Progenitor cell of endocrine pancreas (in vitro differentiated cells): ENCODE data around the gene SIGLECL1. TPM values are rescaled to one million over a fixed set of nuclear protein-coding genes. Genes with fewer than 3 reads are reported as not detected.
"Not testable (repeated sequence)": the region's sequence is repeated elsewhere in the genome, so short reads cannot be mapped to it uniquely, and the experiment has no call there.

Source experiments
- DNase-seq: peaks from one replicate; pipeline ENCODE4 v3.0.0; 2021; ENCODE audit warnings: low spot score; ENCODE audit not compliant: unreplicated experiment
- H3K27ac Mint-ChIP-seq: 2 replicates; pipeline ENCODE4 v1.8.0; 2021; ENCODE audit warnings: mild to moderate bottlenecking, moderate library complexity, mixed read lengths
- H3K27me3 Mint-ChIP-seq: 2 replicates; pipeline ENCODE4 v1.8.0; 2021; ENCODE audit warnings: mixed read lengths
- H3K36me3 Mint-ChIP-seq: 2 replicates; pipeline ENCODE4 v1.8.0; 2022; ENCODE audit warnings: mixed read lengths; ENCODE audit not compliant: insufficient read depth
- H3K4me1 Mint-ChIP-seq: 2 replicates; pipeline ENCODE4 v1.8.0; 2021; ENCODE audit warnings: low read depth, mixed read lengths
- H3K4me3 Mint-ChIP-seq: 2 replicates; pipeline ENCODE4 v1.8.0; 2021; ENCODE audit warnings: low read depth, mild to moderate bottlenecking, moderate library complexity, mixed read lengths
- H3K9me3 Mint-ChIP-seq: 2 replicates; pipeline ENCODE4 v1.8.0; 2021; ENCODE audit warnings: low read depth, mixed read lengths
- total RNA-seq: library from RNA; stranded (reverse); gene quantifications from 2 replicates; pipeline ENCODE4 v1.2.1, GENCODE V29; 2021
- TF ChIP-seq, protein P1 (sequence below): fragments of 200-600 bp; sonication (generic); IDR thresholded peaks from one replicate; pipeline ENCODE4 v1.5.0; 2021; ENCODE audit warnings: antibody characterized with exemption, mild to moderate bottlenecking; ENCODE audit not compliant: unreplicated experiment

Gene SIGLECL1
- total RNA-seq, 1 donor from 2014 or later = not detected

DNA sequence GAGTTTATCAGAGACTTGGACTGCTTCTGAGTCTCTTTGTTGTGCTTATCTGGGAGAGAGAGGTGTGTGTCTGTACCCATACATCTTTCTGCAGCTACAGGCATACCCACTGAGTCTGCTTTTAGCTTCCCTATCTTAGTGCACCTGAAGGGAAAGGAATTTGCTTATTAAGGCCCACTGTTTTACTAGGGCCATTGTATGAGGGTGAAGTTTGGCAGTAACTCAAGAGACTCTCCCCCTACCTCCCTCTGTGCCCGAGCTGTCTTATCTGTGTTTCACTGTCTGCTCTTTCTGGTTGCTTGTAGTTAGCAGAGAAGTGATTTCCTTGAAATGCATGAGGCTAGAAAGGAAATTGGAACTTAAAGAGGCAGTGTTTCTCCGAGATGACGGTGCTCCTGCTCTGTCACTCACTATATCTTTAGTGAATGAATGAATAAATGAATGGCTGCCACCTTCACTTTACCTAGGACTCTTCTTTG, 26.7 kb upstream of the SIGLECL1 start:
- Mint-ChIP-seq H3K36me3 (no peaks in the 10 kb centered on the region), H3K9me3 (no peaks in the 10 kb centered on the region), H3K4me1 (no peaks in the 10 kb centered on the region), H3K4me3 (no peak overlapping the region), H3K27me3 (peaks cover 2% of the 10 kb centered on the region), H3K27ac (no peak overlapping the region)
- TF ChIP-seq, protein P1, sequence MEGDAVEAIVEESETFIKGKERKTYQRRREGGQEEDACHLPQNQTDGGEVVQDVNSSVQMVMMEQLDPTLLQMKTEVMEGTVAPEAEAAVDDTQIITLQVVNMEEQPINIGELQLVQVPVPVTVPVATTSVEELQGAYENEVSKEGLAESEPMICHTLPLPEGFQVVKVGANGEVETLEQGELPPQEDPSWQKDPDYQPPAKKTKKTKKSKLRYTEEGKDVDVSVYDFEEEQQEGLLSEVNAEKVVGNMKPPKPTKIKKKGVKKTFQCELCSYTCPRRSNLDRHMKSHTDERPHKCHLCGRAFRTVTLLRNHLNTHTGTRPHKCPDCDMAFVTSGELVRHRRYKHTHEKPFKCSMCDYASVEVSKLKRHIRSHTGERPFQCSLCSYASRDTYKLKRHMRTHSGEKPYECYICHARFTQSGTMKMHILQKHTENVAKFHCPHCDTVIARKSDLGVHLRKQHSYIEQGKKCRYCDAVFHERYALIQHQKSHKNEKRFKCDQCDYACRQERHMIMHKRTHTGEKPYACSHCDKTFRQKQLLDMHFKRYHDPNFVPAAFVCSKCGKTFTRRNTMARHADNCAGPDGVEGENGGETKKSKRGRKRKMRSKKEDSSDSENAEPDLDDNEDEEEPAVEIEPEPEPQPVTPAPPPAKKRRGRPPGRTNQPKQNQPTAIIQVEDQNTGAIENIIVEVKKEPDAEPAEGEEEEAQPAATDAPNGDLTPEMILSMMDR = no peak
- DNase-seq = no peak

DNA sequence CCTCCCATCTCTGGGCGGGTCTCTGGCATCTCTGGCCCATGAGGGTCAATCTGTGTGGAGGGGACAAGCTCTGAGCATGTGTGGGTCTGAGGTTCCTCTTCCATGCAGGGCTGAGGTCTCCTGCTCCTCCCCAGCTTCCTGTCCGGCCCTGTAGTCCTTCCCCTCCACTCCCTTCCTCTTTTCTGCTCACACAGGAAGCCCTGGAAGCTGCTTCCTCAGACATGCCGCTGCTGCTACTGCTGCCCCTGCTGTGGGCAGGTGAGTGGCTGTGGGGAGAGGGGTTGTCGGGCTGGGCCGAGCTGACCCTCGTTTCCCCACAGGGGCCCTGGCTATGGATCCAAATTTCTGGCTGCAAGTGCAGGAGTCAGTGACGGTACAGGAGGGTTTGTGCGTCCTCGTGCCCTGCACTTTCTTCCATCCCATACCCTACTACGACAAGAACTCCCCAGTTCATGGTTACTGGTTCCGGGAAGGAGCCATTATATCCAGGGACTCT, 25.9 kb upstream of the SIGLECL1 start, which contains the start of gene CD33:
Gene CD33, plus strand, starts transcription at position 183 of the 496 bp plus-strand sequence. Its CDS starts 39 bp downstream, at position 222.
- H3K27ac Mint-ChIP-seq = not testable (repeated sequence)

DNA sequence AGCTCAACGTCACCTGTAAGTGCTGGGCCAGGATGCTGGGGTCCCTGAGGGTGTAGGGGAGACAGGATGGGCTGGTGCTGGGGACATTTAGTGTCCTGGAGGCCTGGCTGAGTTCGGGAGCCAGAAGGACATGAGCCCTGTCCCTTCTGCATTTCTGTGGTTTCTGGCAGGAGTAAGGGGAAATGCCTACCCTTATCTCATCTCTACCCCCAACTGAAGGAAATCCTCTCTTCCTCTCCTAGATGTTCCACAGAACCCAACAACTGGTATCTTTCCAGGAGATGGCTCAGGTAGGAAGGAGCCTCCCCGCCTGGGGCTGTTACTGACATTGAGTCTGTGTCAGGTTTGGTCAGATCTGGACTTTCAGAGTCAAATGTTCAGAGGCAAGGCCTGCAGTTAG, 24.8 kb upstream of the SIGLECL1 start:
- no peaks in the 10 kb centered on the region for H3K4me1 Mint-ChIP-seq
- H3K27ac Mint-ChIP-seq = no peak overlapping the region
- no peak for DNase-seq
- H3K27me3 Mint-ChIP-seq = peaks cover 4% of the 10 kb centered on the region
- H3K4me3 Mint-ChIP-seq = no peak overlapping the region
- H3K9me3 Mint-ChIP-seq = no peaks in the 10 kb centered on the region
- no peaks in the 10 kb centered on the region for H3K36me3 Mint-ChIP-seq
- TF ChIP-seq, protein P1 = no peak

More for the DNA sequence above, 25.9 kb upstream of the SIGLECL1 start, which contains the start of gene CD33:
- not testable (repeated sequence) for H3K4me3 Mint-ChIP-seq, H3K36me3 Mint-ChIP-seq, DNase-seq, H3K4me1 Mint-ChIP-seq, H3K27me3 Mint-ChIP-seq, H3K9me3 Mint-ChIP-seq

DNA sequence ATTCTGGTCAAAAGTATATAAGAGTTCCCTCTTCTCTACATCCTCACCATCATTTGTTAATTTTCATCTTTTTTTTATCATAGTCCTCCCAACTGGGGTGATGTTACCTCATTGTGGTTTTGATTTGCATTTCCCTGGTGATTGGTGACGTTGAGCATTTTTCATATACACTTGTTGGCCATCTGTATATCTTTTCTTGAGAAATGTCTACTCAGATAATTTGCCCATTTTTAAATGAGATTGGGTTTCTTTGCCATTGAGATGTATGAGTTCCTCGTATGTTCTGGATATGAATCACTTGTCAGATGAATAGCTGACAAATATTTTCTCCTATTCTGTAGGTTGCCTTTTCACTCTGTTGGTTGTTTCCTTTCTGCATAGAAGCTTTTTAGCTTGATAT, 23.6 kb upstream of the SIGLECL1 start:
- H3K9me3 Mint-ChIP-seq = no peaks in the 10 kb centered on the region
- no peaks in the 10 kb centered on the region for H3K4me1 Mint-ChIP-seq
- no peak overlapping the region for H3K27ac Mint-ChIP-seq
- DNase-seq = no peak
- no peak overlapping the region for H3K4me3 Mint-ChIP-seq
- H3K27me3 Mint-ChIP-seq = peaks cover 4% of the 10 kb centered on the region
- H3K36me3 Mint-ChIP-seq = no peaks in the 10 kb centered on the region
- TF ChIP-seq, protein P1 = no peak

DNA sequence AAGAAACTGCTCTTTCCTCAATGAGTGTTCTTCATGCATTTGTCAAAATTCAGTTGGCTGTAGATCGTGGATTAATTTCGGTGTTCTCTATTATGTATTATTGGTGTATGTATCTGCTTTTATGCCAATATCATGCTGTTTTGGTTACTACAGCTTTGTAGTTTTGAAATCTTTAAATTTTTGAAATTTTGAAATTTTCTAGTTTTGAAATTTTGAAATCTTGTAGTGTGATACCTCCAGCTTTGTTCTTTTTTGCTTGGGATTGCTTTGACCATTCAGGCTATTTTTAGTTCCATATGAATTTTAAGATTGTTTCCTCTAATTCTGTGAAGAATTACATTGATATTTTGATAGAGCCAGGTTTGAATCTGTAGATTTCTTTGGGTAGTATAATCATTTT, 22.9 kb upstream of the SIGLECL1 start:
- H3K27me3 Mint-ChIP-seq = peaks cover 4% of the 10 kb centered on the region

More for the DNA sequence above, 22.9 kb upstream of the SIGLECL1 start:
- no peak overlapping the region for H3K4me3 Mint-ChIP-seq
- TF ChIP-seq, protein P1 = no peak
- no peaks in the 10 kb centered on the region for H3K36me3 Mint-ChIP-seq
- no peak for DNase-seq
- no peak overlapping the region for H3K27ac Mint-ChIP-seq
- H3K4me1 Mint-ChIP-seq = no peaks in the 10 kb centered on the region
- H3K9me3 Mint-ChIP-seq = no peaks in the 10 kb centered on the region
